ENCODE measurements around the gene BEST1.

DNA sequence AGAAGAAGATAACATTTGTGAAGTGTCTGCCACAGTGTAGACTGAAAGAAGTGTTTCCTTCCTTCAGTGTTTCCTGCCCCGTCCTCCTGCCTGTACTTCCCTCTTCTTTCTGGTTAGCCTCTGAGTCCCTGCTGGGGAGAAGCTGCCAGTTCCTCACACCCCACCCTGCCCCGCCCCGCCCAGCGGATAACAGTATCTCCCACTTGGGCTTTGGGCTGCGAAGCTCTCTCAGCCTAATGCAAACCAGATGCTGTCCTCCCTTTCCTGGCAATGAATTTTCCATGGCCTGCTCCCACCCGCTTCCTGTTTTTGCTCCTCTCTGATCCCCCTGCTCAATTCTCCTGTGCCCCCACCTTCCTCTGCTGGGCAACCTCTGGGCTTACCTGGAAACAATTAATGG is 27.6 kb upstream of the BEST1 start:
- TF ChIP-seq, protein P1, sequence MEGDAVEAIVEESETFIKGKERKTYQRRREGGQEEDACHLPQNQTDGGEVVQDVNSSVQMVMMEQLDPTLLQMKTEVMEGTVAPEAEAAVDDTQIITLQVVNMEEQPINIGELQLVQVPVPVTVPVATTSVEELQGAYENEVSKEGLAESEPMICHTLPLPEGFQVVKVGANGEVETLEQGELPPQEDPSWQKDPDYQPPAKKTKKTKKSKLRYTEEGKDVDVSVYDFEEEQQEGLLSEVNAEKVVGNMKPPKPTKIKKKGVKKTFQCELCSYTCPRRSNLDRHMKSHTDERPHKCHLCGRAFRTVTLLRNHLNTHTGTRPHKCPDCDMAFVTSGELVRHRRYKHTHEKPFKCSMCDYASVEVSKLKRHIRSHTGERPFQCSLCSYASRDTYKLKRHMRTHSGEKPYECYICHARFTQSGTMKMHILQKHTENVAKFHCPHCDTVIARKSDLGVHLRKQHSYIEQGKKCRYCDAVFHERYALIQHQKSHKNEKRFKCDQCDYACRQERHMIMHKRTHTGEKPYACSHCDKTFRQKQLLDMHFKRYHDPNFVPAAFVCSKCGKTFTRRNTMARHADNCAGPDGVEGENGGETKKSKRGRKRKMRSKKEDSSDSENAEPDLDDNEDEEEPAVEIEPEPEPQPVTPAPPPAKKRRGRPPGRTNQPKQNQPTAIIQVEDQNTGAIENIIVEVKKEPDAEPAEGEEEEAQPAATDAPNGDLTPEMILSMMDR (conservative IDR thresholded peaks at IDR 0.05), result no peak
- TF ChIP-seq EZH2 (IDR thresholded peaks at IDR 0.05; ENCODE audit: low read depth), result no peak

All from PC-9 (cell line).